Upper lobe of left lung (tissue), 6 donors: ENCODE data around the gene NCKIPSD. TPM values are rescaled to one million over a fixed set of nuclear protein-coding genes. Genes with fewer than 3 reads are reported as not detected.

Source experiments
- ATAC-seq, 2 donors: fragments of 200-7000 bp; cut with Tn5 transposase; one replicate each; pipeline ENCODE4 v1.9.1; 2022; ENCODE audit warnings: mild to moderate bottlenecking in 2 of 2, moderate library complexity in 2 of 2; ENCODE audit not compliant: low FRiP score in 2 of 2
- DNase-seq, 2 donors: peaks; one replicate each; pipeline ENCODE4 v3.0.0-alpha.2; 2019 to 2020
- H3K27ac ChIP-seq, 4 donors: fragments of 200-600 bp; sonication (generic); one replicate each; pipeline ENCODE4 v1.5.1; 2016 to 2019
- H3K27me3 ChIP-seq, 4 donors: fragments of 200-600 bp; sonication (generic); one replicate each; pipeline ENCODE4 v1.5.1; 2017 to 2019
- H3K36me3 ChIP-seq, 4 donors: fragments of 200-600 bp; sonication (generic); one replicate each; pipeline ENCODE4 v1.5.1; 2016 to 2019
- H3K4me1 ChIP-seq, 4 donors: fragments of 200-600 bp; sonication (generic); one replicate each; pipeline ENCODE4 v1.5.1; 2018 to 2019
- H3K4me3 ChIP-seq, 4 donors: fragments of 200-600 bp; sonication (generic); one replicate each; pipeline ENCODE4 v1.5.1; 2017 to 2019; ENCODE audit warnings: mild to moderate bottlenecking in 2 of 4, moderate library complexity in 1 of 4
- H3K9me3 ChIP-seq, 4 donors: fragments of 200-600 bp; sonication (generic); one replicate each; pipeline ENCODE4 v1.5.1; 2018 to 2019
- CTCF ChIP-seq, 6 experiments: fragments of 450-650 bp in 4 of 6; fragments of 200-600 bp in 2 of 6; sonication (generic) in 2 of 6; IDR thresholded peaks; one replicate each; pipeline ENCODE4 v1.5.1; 2016 to 2019; ENCODE audit warnings: antibody characterized with exemption in 6 of 6
- EP300 ChIP-seq, 4 donors: sonication (generic); formaldehyde crosslinking; IDR thresholded peaks; one replicate each; pipeline ENCODE4 v1.5.1; 2017; ENCODE audit warnings: antibody characterized with exemption in 4 of 4, control low read depth in 2 of 4
- POLR2A ChIP-seq, 4 donors: fragments of 450-650 bp; IDR thresholded peaks; one replicate each; pipeline ENCODE4 v1.5.1; 2016 to 2017; ENCODE audit warnings: antibody characterized with exemption in 4 of 4, mild to moderate bottlenecking in 2 of 4
- POLR2AphosphoS5 ChIP-seq, 2 donors: sonication (generic); formaldehyde crosslinking; IDR thresholded peaks; one replicate each; pipeline ENCODE4 v1.5.1; 2017; ENCODE audit warnings: antibody characterized with exemption in 2 of 2
- WGBS, 2 donors: methylation state at CpG; one replicate each; pipeline ENCODE4 v1.1.5; 2017 to 2018; 5-methylcytosine and 5-hydroxymethylcytosine counted together
- total RNA-seq, 6 donors: library from RNA; depleted of rRNA in 4 of 6; stranded (reverse); fragments of >200 nt in 4 of 6; gene quantifications; one replicate each; pipeline versions ENCODE4 v1.1.0 to v1.2.1, GENCODE V29; 2016 to 2021
- donor health status: DM: no; HTN: no; CAD: no; lungs with moderate emphysema.
- donor health status: DM: no; HTN: yes; CAD: no; lungs with severe emphysema.

The NCKIPSD gene
- total RNA-seq, 6 donors from 2014 or later = 17.8 to 55.5 (median 21.8) TPM

GRCh38 chr3:48631516-48632448 lies 53.9 kb downstream of the NCKIPSD start:
- TF ChIP-seq CTCF (IDR thresholded peaks at IDR 0.05) = no peak
- no peak for TF ChIP-seq POLR2A (IDR thresholded peaks at IDR 0.05)
- no peak for TF ChIP-seq POLR2AphosphoS5 (IDR thresholded peaks at IDR 0.05)
- TF ChIP-seq EP300 (IDR thresholded peaks at IDR 0.05) = no peak
- no peaks in the 10 kb centered on the region for H3K9me3 ChIP-seq
- peaks cover 18 to 26% (median 23%) of the 10 kb centered on the region in 4 donors for H3K4me1 ChIP-seq
- DNase-seq (no peak), ATAC-seq (no peak)
- 91 to 98% methylated on average over 15 to 22 of the region's 22 CpGs for WGBS, 2 donors
- H3K36me3 ChIP-seq = peaks cover 5 to 63% (median 38%) of the 10 kb centered on the region in 4 donors
- H3K4me3 ChIP-seq = no peak overlapping the region
- no peak overlapping the region for H3K27ac ChIP-seq
- no peaks in the 10 kb centered on the region for H3K27me3 ChIP-seq

- H3K27ac ChIP-seq = no peak overlapping the region
- no peaks in the 10 kb centered on the region for H3K9me3 ChIP-seq
- no peak overlapping the region for H3K4me3 ChIP-seq
- no peaks in the 10 kb centered on the region for H3K27me3 ChIP-seq
- ATAC-seq (no peak), DNase-seq (no peak)
- WGBS, 2 donors = 95 to 96% methylated on average over 12 of the region's 12 CpGs
- TF ChIP-seq CTCF (IDR thresholded peaks at IDR 0.05) (no peak), EP300 (IDR thresholded peaks at IDR 0.05) (no peak), POLR2A (IDR thresholded peaks at IDR 0.05) (no peak)
- H3K4me1 ChIP-seq = peaks cover 11 to 17% (median 14%) of the 10 kb centered on the region in 4 donors
- H3K36me3 ChIP-seq = peaks cover 5 to 73% (median 43%) of the 10 kb centered on the region in 4 donors
Measured at GRCh38 chr3:48630833-48631232, 54.9 kb downstream of the NCKIPSD start.

GRCh38 chr3:48630407-48630806 lies 55.3 kb downstream of the NCKIPSD start:
- DNase-seq (no peak), ATAC-seq (no peak)
- TF ChIP-seq POLR2A (IDR thresholded peaks at IDR 0.05) (no peak), POLR2AphosphoS5 (IDR thresholded peaks at IDR 0.05) (no peak), EP300 (IDR thresholded peaks at IDR 0.05) (no peak), CTCF (IDR thresholded peaks at IDR 0.05) (no peak)
- peaks cover 11 to 16% (median 13%) of the 10 kb centered on the region in 4 donors for H3K4me1 ChIP-seq
- H3K4me3 ChIP-seq = no peak overlapping the region
- H3K27ac ChIP-seq = no peak overlapping the region
- no peaks in the 10 kb centered on the region for H3K27me3 ChIP-seq
- H3K36me3 ChIP-seq = peaks cover 5 to 76% (median 47%) of the 10 kb centered on the region in 4 donors
- 97 to 98% methylated on average over 5 to 8 of the region's 8 CpGs for WGBS, 2 donors
- no peaks in the 10 kb centered on the region for H3K9me3 ChIP-seq

GRCh38 chr3:48629894-48630293 lies 55.8 kb downstream of the NCKIPSD start:
- DNase-seq (no peak), ATAC-seq (no peak)
- Histone ChIP-seq H3K9me3 (no peaks in the 10 kb centered on the region), H3K4me1 (peaks cover 11 to 15% (median 12%) of the 10 kb centered on the region in 4 donors), H3K36me3 (peaks cover 5 to 81% (median 52%) of the 10 kb centered on the region in 4 donors), H3K4me3 (no peak overlapping the region), H3K27me3 (no peaks in the 10 kb centered on the region), H3K27ac (no peak overlapping the region)
- 96 to 100% methylated on average over 1 to 12 of the region's 12 CpGs for WGBS, 2 donors
- no peak for TF ChIP-seq EP300 (IDR thresholded peaks at IDR 0.05)
- TF ChIP-seq CTCF (IDR thresholded peaks at IDR 0.05) = no peak
